Natural killer cell (primary cell): Measurements from ENCODE around the gene HEATR9. TPM values are rescaled to one million over a fixed set of nuclear protein-coding genes. Genes with fewer than 3 reads are reported as not detected.
"Not testable (repeated sequence)": the region's sequence is repeated elsewhere in the genome, so short reads cannot be mapped to it uniquely, and the experiment has no call there.

Source experiments
- ATAC-seq, 3 donors: fragments of 150-1000 bp in 2 of 3; fragments of 200-7000 bp in 1 of 3; cut with Tn5 transposase; 1 replicate in 1 of 3; 2 replicates in 2 of 3; pipeline ENCODE4 v1.10.0; 2021; ENCODE audit warnings: mild to moderate bottlenecking in 2 of 3, moderate library complexity in 2 of 3
- DNase-seq, 2 donors: peaks; one replicate each; pipeline versions ENCODE4 v3.0.0 to v3.0.0-alpha.2; 2013 to 2021; ENCODE audit warnings: mixed read lengths in 1 of 2
- H3K27ac ChIP-seq: one replicate; pipeline ENCODE4 v1.5.1; 2013; ENCODE audit warnings: mild to moderate bottlenecking, low read length
- H3K27me3 ChIP-seq: one replicate; pipeline ENCODE4 v1.6.1; 2013; ENCODE audit warnings: low read length; ENCODE audit not compliant: control insufficient read depth, insufficient read depth
- H3K36me3 ChIP-seq: one replicate; pipeline ENCODE4 v1.6.1; 2013; ENCODE audit warnings: low read length; ENCODE audit not compliant: control insufficient read depth, insufficient read depth
- H3K4me1 ChIP-seq: one replicate; pipeline ENCODE4 v1.6.1; 2013; ENCODE audit warnings: low read length; ENCODE audit not compliant: control insufficient read depth, insufficient read depth
- H3K4me3 ChIP-seq: one replicate; pipeline ENCODE4 v1.5.1; 2013; ENCODE audit warnings: low read length
- H3K9me3 ChIP-seq: one replicate; pipeline ENCODE4 v1.6.1; 2013; ENCODE audit warnings: low read length; ENCODE audit not compliant: control insufficient read depth, insufficient read depth
- H3K27ac Mint-ChIP-seq, 2 donors: one replicate each; pipeline ENCODE4 v1.8.0; 2022; ENCODE audit warnings: mild to moderate bottlenecking in 2 of 2, mixed read lengths in 2 of 2, moderate library complexity in 1 of 2
- H3K27me3 Mint-ChIP-seq, 2 donors: one replicate each; pipeline ENCODE4 v1.8.0; 2022; ENCODE audit warnings: low read depth in 2 of 2, mixed read lengths in 2 of 2
- H3K36me3 Mint-ChIP-seq: one replicate; pipeline ENCODE4 v1.8.0; 2022; ENCODE audit warnings: mixed read lengths
- H3K4me1 Mint-ChIP-seq, 2 donors: one replicate each; pipeline ENCODE4 v1.8.0; 2022; ENCODE audit warnings: mixed read lengths in 2 of 2
- H3K4me3 Mint-ChIP-seq: one replicate; pipeline ENCODE4 v1.8.0; 2022; ENCODE audit warnings: mild to moderate bottlenecking, moderate library complexity, mixed read lengths
- H3K9me3 Mint-ChIP-seq, 2 donors: one replicate each; pipeline ENCODE4 v1.8.0; 2022; ENCODE audit warnings: mixed read lengths in 2 of 2
- CTCF ChIP-seq: fragments of 200-600 bp; IDR thresholded peaks from one replicate; pipeline ENCODE4 v1.8.0; 2022; ENCODE audit warnings: antibody characterized with exemption
- WGBS: methylation state at CpG from one replicate; pipeline ENCODE4 v1.1.7; 2013; ENCODE audit warnings: missing lambda C conversion rate; ENCODE audit not compliant: insufficient coverage; 5-methylcytosine and 5-hydroxymethylcytosine counted together
- intact Hi-C: fragments of 100-400 bp; cut with micrococcal nuclease; formaldehyde crosslinking; loops from one replicate; pipeline ENCODE4 v1.14.2; 2022
- total RNA-seq, 4 donors: library from RNA; stranded (reverse); fragments of 120-200 nt in 1 of 4; gene quantifications; one replicate each; pipeline versions ENCODE4 v1.2.3 to v1.2.4, GENCODE V29; 2013 to 2022

The HEATR9 gene
- total RNA-seq, 3 donors from 2014 or later (not counting 1 experiment from before 2014, with no cell fraction given), result 10.0 to 24.1 (median 15.1) TPM

GRCh38 chr17:35900708-35901480 is 32.2 kb upstream of the HEATR9 start:
- ATAC-seq, result peak; percentile 62 to 71 (median 69)
- intact Hi-C loops, result loop anchor here (1.0 kb wide), 1 partner anchor 21 kb away; the partner anchor contains the start of gene CCL5
- H3K27ac ChIP-seq, result peak overlapping the region; percentile 76

GRCh38 chr17:35900280-35900679 is 31.6 kb upstream of the HEATR9 start:
- Mint-ChIP-seq H3K36me3 (no peaks in the 10 kb centered on the region), H3K27ac (peak overlapping the region; percentile 96 to 97), H3K4me3 (peak overlapping the region; percentile 82), H3K27me3 (no peaks in the 10 kb centered on the region), H3K4me1 (peaks cover 72 to 90% of the 10 kb centered on the region in 2 donors), H3K9me3 (no peaks in the 10 kb centered on the region)
- intact Hi-C loops, result loop anchor here (1.0 kb wide), 1 partner anchor 20 kb away; the partner anchor contains the start of gene CCL5
- Histone ChIP-seq H3K4me1 (peaks cover 85% of the 10 kb centered on the region), H3K36me3 (no peaks in the 10 kb centered on the region), H3K4me3 (peak overlapping the region; percentile 5), H3K27ac (peak overlapping the region; percentile 76), H3K9me3 (no peaks in the 10 kb centered on the region), H3K27me3 (no peaks in the 10 kb centered on the region)
- peak; percentile 49 to 58 for DNase-seq
- ATAC-seq, result peak; percentile 6 to 30 (median 27)
- WGBS, result 23% methylated on average over 5 of the region's 5 CpGs
- no peak for TF ChIP-seq CTCF

More at GRCh38 chr17:35900708-35901480, 32.2 kb upstream of the HEATR9 start:
- Mint-ChIP-seq H3K27ac (peak overlapping the region; percentile 96 to 97), H3K4me3 (peak overlapping the region; percentile 82), H3K36me3 (no peaks in the 10 kb centered on the region), H3K27me3 (no peaks in the 10 kb centered on the region), H3K9me3 (no peaks in the 10 kb centered on the region), H3K4me1 (peaks cover 67 to 86% of the 10 kb centered on the region in 2 donors)
- Histone ChIP-seq H3K36me3 (no peaks in the 10 kb centered on the region), H3K4me3 (peak overlapping the region; percentile 5), H3K27me3 (no peaks in the 10 kb centered on the region), H3K9me3 (no peaks in the 10 kb centered on the region), H3K4me1 (peaks cover 79% of the 10 kb centered on the region)
- peak; percentile 45 to 67 for DNase-seq
- TF ChIP-seq CTCF, result no peak
- WGBS, result 52% methylated on average over 9 of the region's 11 CpGs

- H3K27ac Mint-ChIP-seq, result peak overlapping the region; percentile 96 to 97
- Histone ChIP-seq H3K4me1 (peaks cover 98% of the 10 kb centered on the region), H3K4me3 (no peak overlapping the region), H3K27me3 (no peaks in the 10 kb centered on the region), H3K27ac (peak overlapping the region; percentile 76), H3K9me3 (no peaks in the 10 kb centered on the region), H3K36me3 (no peaks in the 10 kb centered on the region)
- intact Hi-C loops, result loop anchor here (1.0 to 5.0 kb wide), 3 partner anchors 9 to 299 kb away; partner anchors contain the start of genes CCL3L1 and CCL3L3
- DNase-seq (peak in 1 of 2 donors; percentile 45), ATAC-seq (peak; percentile 2 to 49 (median 25))
- WGBS, result 10% methylated on average over 4 of the region's 6 CpGs
- no peak for TF ChIP-seq CTCF
- H3K4me1 Mint-ChIP-seq, result peaks cover 84 to 91% of the 10 kb centered on the region in 2 donors
- H3K4me3 Mint-ChIP-seq, result peak overlapping the region; percentile 82
- no peaks in the 10 kb centered on the region for H3K9me3 Mint-ChIP-seq
- H3K27me3 Mint-ChIP-seq, result no peaks in the 10 kb centered on the region
- no peaks in the 10 kb centered on the region for H3K36me3 Mint-ChIP-seq
These were observed 29.8 kb upstream of the HEATR9 start for GRCh38 chr17:35898283-35899070.

GRCh38 chr17:35897772-35898171 is 29.1 kb upstream of the HEATR9 start:
- WGBS, result 91% methylated on average over 6 of the region's 7 CpGs
- not testable (repeated sequence) for H3K9me3 Mint-ChIP-seq, H3K9me3 ChIP-seq, H3K27me3 Mint-ChIP-seq, ATAC-seq, H3K4me3 ChIP-seq, H3K36me3 Mint-ChIP-seq, H3K27me3 ChIP-seq, H3K36me3 ChIP-seq, DNase-seq
- H3K4me1 ChIP-seq, result peaks cover 98% of the 10 kb centered on the region
- intact Hi-C loops, result loop anchor here (1.0 to 5.0 kb wide), 3 partner anchors 8 to 300 kb away; partner anchors contain the start of genes CCL3L1 and CCL3L3
- Mint-ChIP-seq H3K27ac (peak overlapping the region; percentile 96 to 97), H3K4me3 (peak overlapping the region; percentile 71), H3K4me1 (peaks cover 84 to 91% of the 10 kb centered on the region in 2 donors)
- peak overlapping the region; percentile 76 for H3K27ac ChIP-seq
